B cell (primary cell): ENCODE measurements around the gene TNKS1BP1.

Source experiments
- EZH2 ChIP-seq: IDR thresholded peaks from 2 replicates; pipeline ENCODE4 v1.6.1; 2012; ENCODE audit warnings: borderline replicate concordance, low read depth, mild to moderate bottlenecking, moderate library complexity, low read length; ENCODE audit not compliant: insufficient read depth, poor library complexity, severe bottlenecking
- TF ChIP-seq, protein P1 (sequence below): fragments of 200-600 bp; IDR thresholded peaks from one replicate; pipeline ENCODE4 v1.8.0; 2022; ENCODE audit warnings: antibody characterized with exemption, mild to moderate bottlenecking

GRCh38 chr11:57321388-57322255 is 3.1 kb downstream of the TNKS1BP1 start:
- TF ChIP-seq, protein P1, sequence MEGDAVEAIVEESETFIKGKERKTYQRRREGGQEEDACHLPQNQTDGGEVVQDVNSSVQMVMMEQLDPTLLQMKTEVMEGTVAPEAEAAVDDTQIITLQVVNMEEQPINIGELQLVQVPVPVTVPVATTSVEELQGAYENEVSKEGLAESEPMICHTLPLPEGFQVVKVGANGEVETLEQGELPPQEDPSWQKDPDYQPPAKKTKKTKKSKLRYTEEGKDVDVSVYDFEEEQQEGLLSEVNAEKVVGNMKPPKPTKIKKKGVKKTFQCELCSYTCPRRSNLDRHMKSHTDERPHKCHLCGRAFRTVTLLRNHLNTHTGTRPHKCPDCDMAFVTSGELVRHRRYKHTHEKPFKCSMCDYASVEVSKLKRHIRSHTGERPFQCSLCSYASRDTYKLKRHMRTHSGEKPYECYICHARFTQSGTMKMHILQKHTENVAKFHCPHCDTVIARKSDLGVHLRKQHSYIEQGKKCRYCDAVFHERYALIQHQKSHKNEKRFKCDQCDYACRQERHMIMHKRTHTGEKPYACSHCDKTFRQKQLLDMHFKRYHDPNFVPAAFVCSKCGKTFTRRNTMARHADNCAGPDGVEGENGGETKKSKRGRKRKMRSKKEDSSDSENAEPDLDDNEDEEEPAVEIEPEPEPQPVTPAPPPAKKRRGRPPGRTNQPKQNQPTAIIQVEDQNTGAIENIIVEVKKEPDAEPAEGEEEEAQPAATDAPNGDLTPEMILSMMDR: no peak
- no peak for TF ChIP-seq EZH2
